Skeletal muscle tissue (tissue), 5 donors: ENCODE measurements around the gene NAV2. TPM values are rescaled to one million over a fixed set of nuclear protein-coding genes. Genes with fewer than 3 reads are reported as not detected.

Experiments used
- H3K27ac ChIP-seq: one replicate; pipeline ENCODE4 v1.7.0; 2013; ENCODE audit warnings: mild to moderate bottlenecking, low read depth, low read length, inconsistent platforms
- H3K27me3 ChIP-seq, 3 donors: one replicate each; pipeline ENCODE4 v1.7.0; 2013; ENCODE audit warnings: low read length in 3 of 3; ENCODE audit not compliant: control insufficient read depth in 3 of 3, insufficient read depth in 3 of 3
- H3K36me3 ChIP-seq, 3 donors: one replicate each; pipeline ENCODE4 v1.7.0; 2013; ENCODE audit warnings: low read length in 3 of 3; ENCODE audit not compliant: control insufficient read depth in 3 of 3, insufficient read depth in 3 of 3
- H3K4me1 ChIP-seq, 3 donors: one replicate each; pipeline ENCODE4 v1.7.0; 2013; ENCODE audit warnings: low read length in 3 of 3, mild to moderate bottlenecking in 3 of 3; ENCODE audit not compliant: control insufficient read depth in 3 of 3, insufficient read depth in 3 of 3
- H3K4me3 ChIP-seq, 3 donors: one replicate each; pipeline ENCODE4 v1.7.0; 2013; ENCODE audit warnings: low read length in 3 of 3
- H3K9ac ChIP-seq, 3 donors: one replicate each; pipeline ENCODE4 v1.7.0; 2013; ENCODE audit warnings: low read length in 3 of 3, mild to moderate bottlenecking in 3 of 3, moderate library complexity in 2 of 3, low read depth in 1 of 3
- H3K9me3 ChIP-seq, 3 donors: one replicate each; pipeline ENCODE4 v1.7.0; 2013; ENCODE audit warnings: low read length in 3 of 3; ENCODE audit not compliant: control insufficient read depth in 3 of 3
- small RNA-seq: library from RNA; depleted of rRNA; stranded (forward); fragments of <200 nt; gene quantifications from one replicate; pipeline ENCODE3, GENCODE V24; 2014
- total RNA-seq: library from RNA; depleted of rRNA; stranded (reverse); fragments of >200 nt; gene quantifications from one replicate; pipeline ENCODE4 v1.2.3, GENCODE V29; 2014
- donor health status: Osteomylitis.

NAV2 gene
- total RNA-seq, 1 donor from 2014 or later, result 43.3 TPM

- Histone ChIP-seq H3K27me3 (peaks cover 75 to 83% (median 78%) of the 10 kb centered on the region in 3 donors), H3K9me3 (peaks cover 0 to 2% (median 0%) of the 10 kb centered on the region in 3 donors), H3K4me1 (peaks cover 8 to 12% (median 9%) of the 10 kb centered on the region in 3 donors), H3K27ac (no peak overlapping the region), H3K36me3 (no peaks in the 10 kb centered on the region), H3K9ac (peak overlapping the region in 2 of 3 donors; percentile 33 to 57), H3K4me3 (peak overlapping the region; percentile 40 to 72 (median 68))
Measured at GRCh38 chr11:20162824-20163782, 450.5 kb downstream of the NAV2 start.

DNA sequence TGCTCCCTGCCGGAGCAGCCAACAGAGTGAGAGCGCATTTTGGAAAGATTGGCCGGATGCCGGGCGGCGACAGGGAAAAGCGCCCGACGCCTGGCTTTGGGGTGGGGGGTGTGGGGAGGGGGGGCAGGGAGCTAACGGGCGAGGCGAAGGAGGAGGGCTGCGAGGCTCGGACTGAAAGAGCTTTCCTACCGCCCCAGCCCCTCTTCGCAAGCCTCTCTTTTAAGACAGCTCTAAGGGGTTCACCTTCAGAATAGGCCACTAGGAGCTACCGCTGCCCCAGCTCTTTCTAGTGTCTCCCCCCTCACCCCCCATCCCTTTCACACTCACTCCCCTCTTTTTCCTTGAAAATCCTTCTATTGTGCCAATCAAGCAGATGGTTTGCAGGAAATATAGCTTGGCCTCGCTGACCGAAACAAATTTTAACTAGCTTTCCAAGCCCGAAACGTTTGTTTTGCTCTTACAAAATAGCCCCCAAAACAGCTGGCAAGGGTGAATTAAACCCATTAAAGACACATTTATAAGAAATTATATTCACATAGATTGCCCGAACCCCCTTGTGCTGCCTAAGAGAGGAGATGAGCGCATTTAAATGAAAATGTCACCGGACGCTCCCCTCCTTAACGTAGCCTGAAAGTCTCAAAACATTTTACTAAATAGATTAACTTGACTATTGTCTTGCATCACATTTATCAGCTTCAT is 451.3 kb downstream of the NAV2 start:
- peaks cover 71 to 75% (median 72%) of the 10 kb centered on the region in 3 donors for H3K27me3 ChIP-seq

More for the DNA sequence above, 451.3 kb downstream of the NAV2 start:
- Histone ChIP-seq H3K27ac (no peak overlapping the region), H3K9me3 (peaks cover 0 to 2% (median 0%) of the 10 kb centered on the region in 3 donors), H3K4me3 (peak overlapping the region; percentile 40 to 72 (median 68)), H3K36me3 (no peaks in the 10 kb centered on the region), H3K9ac (peak overlapping the region in 1 of 3 donors; percentile 57), H3K4me1 (peaks cover 8 to 12% (median 9%) of the 10 kb centered on the region in 3 donors)

Small RNAs within 50 kb of the gene (small RNA-seq; reads per million reads assigned to genes)
- gene MIR4694, result not detected
